ENCODE results near the gene LRRTM1.

The LRRTM1 gene

DNA sequence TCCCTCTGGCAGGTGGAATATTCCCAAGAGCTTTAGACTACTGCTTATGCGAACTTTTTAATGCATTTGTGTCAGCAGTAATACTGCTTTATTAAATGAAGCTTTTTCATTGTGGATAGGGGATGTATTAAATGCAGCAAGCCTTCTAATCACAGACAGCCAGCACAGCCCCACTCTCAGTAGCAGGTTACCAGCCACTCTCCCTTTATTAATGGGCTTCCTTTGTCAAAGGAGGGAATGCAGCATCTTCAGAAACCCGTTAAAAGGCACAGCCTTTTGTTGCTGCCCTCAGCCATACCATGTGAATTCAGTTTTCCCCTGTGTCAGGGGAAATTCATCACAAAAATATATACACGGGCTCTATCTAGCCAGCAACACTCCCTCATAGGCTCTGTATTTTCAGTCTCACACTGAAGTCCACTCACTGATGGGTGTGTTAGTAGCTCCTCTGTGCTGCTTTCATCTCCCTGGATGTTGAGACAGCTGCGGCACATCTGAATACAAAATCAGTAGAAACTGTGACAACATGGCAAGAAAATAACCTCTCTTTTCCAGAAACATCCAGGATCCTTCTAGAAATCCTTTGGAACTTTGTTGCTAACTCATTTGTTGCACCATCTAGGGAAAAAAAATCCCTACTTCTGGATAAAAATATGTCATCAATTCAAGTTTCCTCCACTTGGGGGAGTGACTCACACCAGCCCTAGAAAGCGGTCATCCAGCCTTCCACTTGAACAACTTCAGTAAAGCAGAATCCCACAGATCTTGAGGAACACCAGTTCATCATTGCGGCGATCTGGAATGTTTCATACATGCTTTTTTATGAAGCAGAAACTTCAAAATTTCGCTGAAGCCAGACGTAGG is 48.4 kb downstream of the LRRTM1 start:
- TF ChIP-seq, protein P1, sequence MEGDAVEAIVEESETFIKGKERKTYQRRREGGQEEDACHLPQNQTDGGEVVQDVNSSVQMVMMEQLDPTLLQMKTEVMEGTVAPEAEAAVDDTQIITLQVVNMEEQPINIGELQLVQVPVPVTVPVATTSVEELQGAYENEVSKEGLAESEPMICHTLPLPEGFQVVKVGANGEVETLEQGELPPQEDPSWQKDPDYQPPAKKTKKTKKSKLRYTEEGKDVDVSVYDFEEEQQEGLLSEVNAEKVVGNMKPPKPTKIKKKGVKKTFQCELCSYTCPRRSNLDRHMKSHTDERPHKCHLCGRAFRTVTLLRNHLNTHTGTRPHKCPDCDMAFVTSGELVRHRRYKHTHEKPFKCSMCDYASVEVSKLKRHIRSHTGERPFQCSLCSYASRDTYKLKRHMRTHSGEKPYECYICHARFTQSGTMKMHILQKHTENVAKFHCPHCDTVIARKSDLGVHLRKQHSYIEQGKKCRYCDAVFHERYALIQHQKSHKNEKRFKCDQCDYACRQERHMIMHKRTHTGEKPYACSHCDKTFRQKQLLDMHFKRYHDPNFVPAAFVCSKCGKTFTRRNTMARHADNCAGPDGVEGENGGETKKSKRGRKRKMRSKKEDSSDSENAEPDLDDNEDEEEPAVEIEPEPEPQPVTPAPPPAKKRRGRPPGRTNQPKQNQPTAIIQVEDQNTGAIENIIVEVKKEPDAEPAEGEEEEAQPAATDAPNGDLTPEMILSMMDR (IDR thresholded peaks at IDR 0.05; ENCODE audit: low read depth, low read length) = no peak
- H3K4me3 ChIP-seq (replicated peaks in 1 of 2; ENCODE audit: low read depth in 2 of 2, low read length in 2 of 2) = no peak overlapping the region
- DNase-seq (ENCODE audit: low read depth in 2 of 2) = peak; percentile 10 to 16

DNA sequence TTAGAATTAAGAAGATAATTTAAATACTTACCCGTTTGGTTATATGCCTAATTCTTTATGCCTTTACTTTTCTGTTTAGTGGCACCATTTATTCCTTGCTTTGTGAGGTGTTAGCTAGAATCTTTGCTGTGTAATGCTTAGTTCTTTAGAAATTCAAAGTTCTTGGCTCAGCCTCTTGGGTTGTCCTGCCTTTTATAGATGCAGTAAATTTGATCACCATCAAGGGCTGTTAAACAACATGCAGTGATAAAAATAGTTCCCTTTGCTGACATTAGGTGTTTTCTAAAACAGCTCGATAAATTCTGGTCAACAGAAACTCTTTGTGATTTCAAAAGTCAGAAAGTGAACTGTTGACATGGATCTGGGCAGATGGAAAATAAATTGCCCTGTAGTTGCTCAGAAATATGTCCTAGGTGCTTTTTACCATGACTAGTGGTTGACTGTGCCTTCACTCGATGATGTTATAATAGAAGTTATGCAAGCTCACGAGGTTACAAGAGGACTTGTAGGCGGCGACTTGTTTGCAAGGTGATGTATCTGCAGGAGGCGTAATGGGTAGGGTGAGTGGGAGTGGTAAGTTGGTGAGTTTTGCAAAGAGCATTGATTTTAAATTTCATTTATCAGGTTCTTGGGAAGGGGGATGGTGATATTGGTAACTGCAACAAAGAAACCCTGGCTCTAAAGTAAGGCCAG is 52.1 kb downstream of the LRRTM1 start:
- no peak overlapping the region for H3K4me3 ChIP-seq (replicated peaks in 1 of 2; ENCODE audit: low read depth in 2 of 2, low read length in 2 of 2)
- TF ChIP-seq, protein P1 (IDR thresholded peaks at IDR 0.05; ENCODE audit: low read depth, low read length) = no peak
- DNase-seq (ENCODE audit: low read depth in 2 of 2) = no peak
